ENCODE measurements around the gene UST. TPM values are rescaled to one million over a fixed set of nuclear protein-coding genes. Genes with fewer than 3 reads are reported as not detected.
A peak's percentile ranks its signal among the peaks of the same experiment; 100 is the strongest.

UST gene
- total and polyA plus RNA-seq, 2 of the 8 experiments (the other 6 are each of a cell fraction or from before 2014, with no cell fraction given) = 13.5 to 34.5 TPM

GRCh38 chr6:149031859-149032598, 285.2 kb downstream of the UST start:
- H4K5ac ChIP-seq (ENCODE audit: insufficient read length, low read depth, low read length) = no peak overlapping the region
- POLR2A ChIA-PET (ENCODE audit: partially characterized antibody) = interaction anchor here (0.6 to 1.0 kb wide), 3 partner anchors 14 to 657 kb away, joined by 3 to 4 read pairs (median 4); no protein-coding TSS in a partner anchor
- CTCF ChIA-PET (ENCODE audit: partially characterized antibody) = interaction anchor here (0.7 to 4.0 kb wide), 14 partner anchors 9 to 472 kb away, joined by 3 to 16 read pairs (median 3); no protein-coding TSS in a partner anchor

More at GRCh38 chr6:149031859-149032598, 285.2 kb downstream of the UST start:
- H3K14ac ChIP-seq (ENCODE audit: insufficient read length) = no peak overlapping the region
- peaks cover 2 to 7% (median 4%) of the 10 kb centered on the region in 4 experiments; a peak in 6 of 7 replicates for H3K4me1 ChIP-seq (replicated peaks in 1 of 4; ENCODE audit: control insufficient read depth in 3 of 4, insufficient read depth in 4 of 4, low read length in 3 of 4)
- H4K20me1 ChIP-seq (replicated peaks in 1 of 2; ENCODE audit: control insufficient read depth in 1 of 2, insufficient read depth in 2 of 2, low read length in 2 of 2) = no peaks in the 10 kb centered on the region
- H2BK15ac ChIP-seq (ENCODE audit: low read length) = no peak overlapping the region
- no peak overlapping the region for H2AK5ac ChIP-seq (ENCODE audit: low read depth, low read length)
- no peak overlapping the region for H3K4me3 ChIP-seq (ENCODE audit: extremely low read depth in 1 of 4, insufficient read depth in 2 of 4, low read depth in 3 of 4, low read length in 4 of 4)
- no peak overlapping the region for H3K23ac ChIP-seq (ENCODE audit: insufficient read length)
- H3K4me2 ChIP-seq (ENCODE audit: insufficient read depth in 1 of 2, low read depth in 2 of 2, low read length in 2 of 2) = no peak overlapping the region
- H3K79me2 ChIP-seq (ENCODE audit: control insufficient read depth in 1 of 2, insufficient read depth in 2 of 2, low read length in 2 of 2) = no peaks in the 10 kb centered on the region
- TF ChIP-seq MAFK (IDR thresholded peaks at IDR 0.05; ENCODE audit: low read depth, low read length) (no peak), POLR2AphosphoS5 (IDR thresholded peaks at IDR 0.05; ENCODE audit: low read depth, low read length) (0 out of 2 replicates have a peak, but pooled peaks have one; percentile 13)
- FAIRE-seq (no peak), DNase-seq (ENCODE audit: low read depth in 1 of 2, low spot score in 2 of 2) (no peak)
- H3K79me1 ChIP-seq (ENCODE audit: low read depth, low read length) = peaks cover 4% of the 10 kb centered on the region; the same call in 1 of the 2 replicates
- H3K4ac ChIP-seq (replicated peaks; ENCODE audit: insufficient read length, low read depth, low read length) = peak overlapping the region; percentile 91
- peak overlapping the region; percentile 62 for H4K91ac ChIP-seq (replicated peaks; ENCODE audit: insufficient read length, low read length)
- no peak overlapping the region for H3K56ac ChIP-seq (replicated peaks; ENCODE audit: insufficient read length, low read depth, low read length)
- no peaks in the 10 kb centered on the region for H3K9me3 ChIP-seq (ENCODE audit: insufficient read depth in 2 of 2, low read depth in 1 of 2, low read length in 1 of 2)
- H2BK12ac ChIP-seq (ENCODE audit: low read depth, low read length) = 0 out of 2 replicates have a peak overlapping the region, but pooled peaks have one; percentile 50
- H2BK20ac ChIP-seq (ENCODE audit: low read length) = no peak overlapping the region
- no peaks in the 10 kb centered on the region for H3K23me2 ChIP-seq (ENCODE audit: low read depth, low read length)
- H2BK120ac ChIP-seq (replicated peaks; ENCODE audit: low read depth, low read length) = no peak overlapping the region
- no peaks in the 10 kb centered on the region for H3K36me3 ChIP-seq (ENCODE audit: control insufficient read depth in 2 of 4, insufficient read depth in 4 of 4, low read length in 3 of 4)
- H3K18ac ChIP-seq (ENCODE audit: extremely low read depth, low read length) = no peak overlapping the region; the same call in 1 of the 2 replicates
- H4K8ac ChIP-seq (ENCODE audit: extremely low read depth, insufficient read depth, low read length) = peak overlapping the region; percentile 81; the same call in 1 of the 2 replicates
- H3K9ac ChIP-seq (replicated peaks in 1 of 4; ENCODE audit: extremely low read depth in 1 of 4, low read depth in 3 of 4, low read length in 3 of 4) = no peak overlapping the region
- H2AFZ ChIP-seq (ENCODE audit: low read length) = no peak overlapping the region
- 94% methylated on average over 18 of the region's 18 CpGs; no CpG with 5 or more reads in 1 of the 2 experiments for WGBS, 2 experiments (ENCODE audit: extremely low coverage in 1 of 2, insufficient coverage in 1 of 2, insufficient read length in 1 of 2, insufficient replicate concordance in 2 of 2, low coverage in 1 of 2, low lambda C conversion rate in 2 of 2, missing lambda C conversion rate in 1 of 2)
- H3K27ac ChIP-seq (ENCODE audit: low read depth, low read length) = no peak overlapping the region
- no peaks in the 10 kb centered on the region for H3K27me3 ChIP-seq (replicated peaks in 1 of 4; ENCODE audit: control insufficient read depth in 3 of 4, extremely low read depth in 1 of 4, insufficient read depth in 3 of 4, low read length in 3 of 4)
- peak overlapping the region; percentile 57; the same call in 1 of the 2 replicates for H2BK5ac ChIP-seq (ENCODE audit: low read depth, low read length)

Data from H1 (cell line).